D341Med (cell line): ENCODE results near the gene PRODH.
"Not testable (repeated sequence)": the region's sequence is repeated elsewhere in the genome, so short reads cannot be mapped to it uniquely, and the experiment has no call there.

ENCODE experiments used
- DNase-seq: peaks from one replicate; pipeline ENCODE4 v3.0.0; 2012; ENCODE audit warnings: low spot score

Gene PRODH

GRCh38 chr22:18967391-18968010 lies 31.4 kb upstream of the PRODH start:
- DNase-seq: not testable (repeated sequence)

DNA sequence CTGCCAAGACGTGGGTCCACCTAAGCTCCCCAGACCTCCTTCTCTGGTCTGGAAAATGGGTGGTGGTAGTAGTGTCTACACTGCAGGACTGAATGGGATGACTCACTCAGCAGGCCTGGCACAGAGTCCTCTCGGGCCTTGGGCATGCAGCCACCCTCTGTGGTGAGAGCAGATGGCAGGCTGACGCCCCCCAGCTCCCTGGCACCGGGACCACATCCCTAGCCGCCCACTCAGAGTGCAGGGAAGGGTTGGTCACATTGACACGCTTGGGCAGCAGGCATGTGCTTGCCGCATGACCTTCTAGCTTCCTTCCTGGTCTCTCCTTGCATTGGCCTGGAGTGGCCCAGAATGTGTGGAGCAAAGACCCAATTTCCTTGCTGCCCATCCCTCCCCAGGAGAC lies 30.7 kb upstream of the PRODH start:
- DNase-seq: no peak

GRCh38 chr22:18965526-18966421 lies 29.7 kb upstream of the PRODH start:
- DNase-seq: no peak

DNA sequence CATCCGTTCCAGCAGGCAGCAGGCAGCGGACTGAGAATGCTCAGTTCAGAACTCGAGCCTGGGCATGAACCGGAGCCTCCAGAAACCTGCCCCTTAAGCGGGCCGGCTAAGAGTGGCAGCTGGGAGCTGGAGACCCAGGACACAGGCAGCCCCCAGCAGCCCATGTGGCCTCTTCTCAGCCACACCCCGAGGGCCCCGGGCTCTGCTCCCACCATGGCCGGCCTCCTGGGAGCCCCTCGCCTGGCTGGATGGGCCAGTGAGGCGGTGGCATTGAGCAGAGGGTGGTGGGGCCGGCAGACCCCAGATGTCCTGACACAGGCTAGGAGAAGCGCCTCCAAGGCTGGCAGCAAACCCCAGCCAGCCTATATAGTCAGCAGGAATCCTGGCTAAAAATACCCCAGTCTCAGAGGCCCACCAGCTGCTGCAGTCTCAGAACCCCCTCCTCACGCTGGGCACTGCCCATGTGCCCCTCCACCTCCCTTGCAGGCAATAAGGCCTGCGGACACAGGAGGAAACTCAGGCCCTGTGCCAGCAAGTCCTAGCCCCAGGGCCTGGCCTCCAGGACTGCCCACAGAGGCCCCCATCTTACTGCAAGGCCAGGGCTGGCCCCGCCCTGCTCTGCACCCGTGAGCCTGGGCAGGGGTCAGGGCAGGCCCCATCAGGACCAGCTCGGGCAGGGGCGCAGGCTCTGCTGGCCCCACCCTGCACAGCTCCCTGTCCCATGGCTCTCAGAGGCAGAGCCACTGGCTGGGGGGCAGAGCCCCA lies 28.6 kb upstream of the PRODH start:
- not testable (repeated sequence) for DNase-seq

GRCh38 chr22:18964051-18964450 lies 28.0 kb upstream of the PRODH start:
- DNase-seq: not testable (repeated sequence)

- no peak for DNase-seq
Observed at GRCh38 chr22:18962308-18962635, 26.2 kb upstream of the PRODH start.

GRCh38 chr22:18961632-18962307 lies 25.7 kb upstream of the PRODH start:
- not testable (repeated sequence) for DNase-seq

DNA sequence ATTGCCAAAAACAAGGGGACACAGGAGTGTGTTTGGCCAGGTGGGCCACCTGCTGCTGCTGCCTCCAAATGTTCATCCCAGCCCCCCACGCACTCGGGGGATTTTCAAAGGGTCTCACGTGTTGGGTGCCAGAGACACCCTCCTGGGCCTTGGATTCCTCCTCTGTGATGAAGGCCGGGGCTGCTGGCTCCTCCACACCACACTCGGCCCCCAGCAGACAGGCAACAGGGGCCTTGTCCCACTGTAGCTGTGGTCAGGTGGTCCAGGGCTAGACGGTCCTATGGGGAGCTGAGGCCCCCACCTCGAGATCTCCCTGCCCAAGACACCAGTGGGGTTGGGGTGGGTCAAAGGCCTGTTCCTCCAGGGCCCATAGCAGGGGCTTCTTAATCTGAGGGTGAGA lies 25.1 kb upstream of the PRODH start:
- DNase-seq: not testable (repeated sequence)

GRCh38 chr22:18960166-18960820 lies 24.2 kb upstream of the PRODH start:
- not testable (repeated sequence) for DNase-seq

DNA sequence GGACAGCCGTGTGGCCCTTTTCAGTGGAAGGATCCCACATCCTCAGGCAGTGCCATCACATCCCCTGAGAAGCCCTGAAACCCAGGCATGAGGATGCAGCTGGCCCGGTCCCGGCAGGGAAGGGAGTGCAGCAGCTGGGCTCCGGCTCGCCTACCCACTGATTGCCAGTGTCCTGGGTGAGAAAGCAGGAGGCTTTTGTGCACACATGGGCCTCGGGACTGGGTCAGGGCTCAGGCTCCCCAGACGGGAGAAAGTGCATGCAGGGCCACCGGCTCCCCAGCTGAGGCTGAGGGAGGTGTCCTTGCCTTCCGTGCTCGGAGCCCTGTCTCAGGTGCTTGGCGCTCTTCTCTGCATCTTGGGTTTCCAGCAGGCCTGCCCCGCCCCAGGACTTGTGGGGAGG lies 23.6 kb upstream of the PRODH start:
- not testable (repeated sequence) for DNase-seq

GRCh38 chr22:18959266-18959665 lies 23.2 kb upstream of the PRODH start:
- not testable (repeated sequence) for DNase-seq

DNA sequence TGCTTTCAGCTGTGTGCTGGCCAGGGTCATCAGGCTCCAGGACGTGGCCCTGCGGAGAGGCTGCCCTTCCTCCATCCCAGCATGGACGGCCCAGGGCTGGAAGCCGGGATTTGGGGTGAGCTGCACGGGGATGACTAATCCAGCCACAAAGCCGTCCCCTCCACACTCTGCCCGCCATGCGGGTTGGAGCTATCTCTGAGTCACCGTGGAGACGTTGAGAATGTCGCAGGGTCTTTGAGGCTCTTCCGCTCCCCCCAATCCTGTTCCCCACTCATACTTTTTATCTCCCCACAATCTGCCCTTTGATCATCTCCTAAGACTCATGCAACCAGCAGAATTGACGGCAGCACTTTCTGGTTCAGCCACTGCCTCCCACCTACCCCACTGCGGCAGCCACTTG lies 22.6 kb upstream of the PRODH start:
- not testable (repeated sequence) for DNase-seq

- not testable (repeated sequence) for DNase-seq
Observed at GRCh38 chr22:18958321-18958705, 22.2 kb upstream of the PRODH start.

DNA sequence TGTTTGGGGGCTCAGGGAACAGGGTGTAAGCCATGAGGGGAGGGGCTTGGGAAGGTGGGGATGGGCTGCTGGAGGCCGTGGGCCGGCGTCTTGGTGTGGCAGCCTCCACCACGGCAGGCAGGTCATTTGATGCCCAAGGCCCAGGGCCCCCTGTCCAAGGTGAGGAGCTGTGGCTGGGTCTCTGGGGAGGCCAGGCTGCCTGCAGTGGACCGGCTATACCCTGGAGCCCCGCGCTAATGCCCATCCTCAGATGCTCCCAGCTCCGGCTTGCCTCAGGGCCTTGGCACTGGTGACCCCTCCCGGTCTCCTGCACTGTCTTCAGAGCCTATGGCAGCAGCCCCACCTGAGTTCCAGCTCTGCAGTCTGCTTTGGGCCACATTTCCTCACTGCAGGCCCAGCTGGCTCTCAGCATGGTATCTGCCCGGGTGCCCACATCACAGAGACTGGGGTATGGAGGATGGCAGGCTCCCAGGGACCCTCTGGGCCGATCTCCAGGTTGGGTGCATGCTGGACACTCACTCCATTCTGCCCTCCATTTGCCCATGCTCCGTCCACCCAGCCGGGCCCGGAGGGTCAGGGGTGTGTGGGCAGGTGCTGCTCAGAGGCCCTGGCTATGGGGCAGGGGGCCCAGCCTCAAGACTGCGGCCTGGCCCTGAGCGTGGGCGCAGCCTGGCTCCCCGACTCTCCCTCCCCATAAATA lies 21.7 kb upstream of the PRODH start:
- not testable (repeated sequence) for DNase-seq

DNA sequence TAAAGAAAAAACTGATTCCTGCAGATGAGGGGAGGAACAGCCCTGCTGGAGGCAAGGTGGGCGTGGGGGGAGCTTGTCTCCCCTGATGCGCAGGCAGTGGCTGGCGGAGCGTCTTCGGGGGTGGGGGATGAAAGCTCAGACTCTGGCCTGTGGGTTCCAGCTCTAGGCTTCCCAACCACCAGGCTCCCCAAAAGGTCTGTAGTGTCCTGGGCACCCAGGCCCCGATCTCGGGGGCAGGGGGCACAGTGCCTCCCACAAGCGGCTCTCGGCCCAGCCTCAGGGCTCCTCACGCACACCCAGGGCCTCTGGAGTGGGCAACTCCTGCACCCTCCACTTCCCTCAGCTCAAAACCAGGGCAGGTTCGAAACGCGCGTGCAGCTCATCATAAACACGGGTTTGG lies 20.9 kb upstream of the PRODH start:
- DNase-seq: not testable (repeated sequence)

GRCh38 chr22:18956121-18956895 lies 20.2 kb upstream of the PRODH start:
- not testable (repeated sequence) for DNase-seq

DNA sequence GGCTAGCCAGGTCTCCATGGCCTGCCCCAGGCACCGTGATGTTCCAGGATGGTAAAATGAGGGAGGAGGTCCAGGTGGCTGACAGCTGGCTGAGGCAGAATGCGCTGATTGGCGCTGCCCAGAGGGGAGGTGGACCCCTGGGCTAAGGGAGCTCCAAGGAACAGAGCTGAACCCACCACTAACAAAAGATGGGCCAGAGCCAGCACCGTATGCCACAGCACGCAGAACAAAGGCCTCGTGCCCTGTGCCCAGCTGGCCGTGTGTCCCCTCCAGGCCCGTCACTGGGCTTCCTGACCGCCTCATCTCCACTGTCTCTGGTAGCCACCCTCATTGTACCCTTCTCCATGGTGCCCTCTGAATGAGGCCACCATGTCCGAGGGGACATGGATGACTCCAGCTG lies 19.6 kb upstream of the PRODH start:
- no peak for DNase-seq

GRCh38 chr22:18954990-18955571 lies 19.0 kb upstream of the PRODH start:
- no peak for DNase-seq

- DNase-seq: peak; percentile 88
Observed at GRCh38 chr22:18954303-18954989, 18.4 kb upstream of the PRODH start.
